HUES64 (cell line): ENCODE results near the gene CLEC20A.

Source experiments
- H3K27ac ChIP-seq: 2 replicates; pipeline ENCODE4 v1.7.0; 2013; ENCODE audit warnings: low read depth, low read length, inconsistent platforms
- H3K27me3 ChIP-seq: 2 replicates; pipeline ENCODE4 v1.6.1; 2013; ENCODE audit warnings: mild to moderate bottlenecking, low read length; ENCODE audit not compliant: insufficient read depth
- H3K36me3 ChIP-seq: 2 replicates; pipeline ENCODE4 v1.6.1; 2013; ENCODE audit warnings: mild to moderate bottlenecking, low read length; ENCODE audit not compliant: insufficient read depth
- H3K4me1 ChIP-seq: 2 replicates; pipeline ENCODE4 v1.6.1; 2013; ENCODE audit warnings: mild to moderate bottlenecking, low read length, moderate library complexity; ENCODE audit not compliant: insufficient read depth
- H3K4me3 ChIP-seq: 2 replicates; pipeline ENCODE4 v1.5.1; 2013; ENCODE audit warnings: mild to moderate bottlenecking, low read length, moderate library complexity
- H3K9ac ChIP-seq: 2 replicates; pipeline ENCODE4 v1.6.1; 2013; ENCODE audit warnings: mild to moderate bottlenecking, low read depth, low read length
- H3K9me3 ChIP-seq: 2 replicates; pipeline ENCODE4 v1.6.1; 2013; ENCODE audit warnings: low read depth, low read length; ENCODE audit not compliant: insufficient read depth
- WGBS: fragments of 150-250, 120-280 bp; methylation state at CpG from one replicate; pipeline ENCODE4 v1.1.7; 2013; ENCODE audit warnings: missing lambda C conversion rate; 5-methylcytosine and 5-hydroxymethylcytosine counted together

CLEC20A gene

GRCh38 chr1:178537382-178538090, 40.8 kb upstream of the CLEC20A start:
- 88% methylated on average over 20 of the region's 20 CpGs for WGBS
- no peaks in the 10 kb centered on the region for H3K9me3 ChIP-seq
- H3K27me3 ChIP-seq, result no peaks in the 10 kb centered on the region
- H3K4me1 ChIP-seq, result no peaks in the 10 kb centered on the region
- H3K9ac ChIP-seq, result no peak overlapping the region
- no peak overlapping the region for H3K4me3 ChIP-seq
- no peaks in the 10 kb centered on the region for H3K36me3 ChIP-seq
- H3K27ac ChIP-seq, result no peak overlapping the region

DNA sequence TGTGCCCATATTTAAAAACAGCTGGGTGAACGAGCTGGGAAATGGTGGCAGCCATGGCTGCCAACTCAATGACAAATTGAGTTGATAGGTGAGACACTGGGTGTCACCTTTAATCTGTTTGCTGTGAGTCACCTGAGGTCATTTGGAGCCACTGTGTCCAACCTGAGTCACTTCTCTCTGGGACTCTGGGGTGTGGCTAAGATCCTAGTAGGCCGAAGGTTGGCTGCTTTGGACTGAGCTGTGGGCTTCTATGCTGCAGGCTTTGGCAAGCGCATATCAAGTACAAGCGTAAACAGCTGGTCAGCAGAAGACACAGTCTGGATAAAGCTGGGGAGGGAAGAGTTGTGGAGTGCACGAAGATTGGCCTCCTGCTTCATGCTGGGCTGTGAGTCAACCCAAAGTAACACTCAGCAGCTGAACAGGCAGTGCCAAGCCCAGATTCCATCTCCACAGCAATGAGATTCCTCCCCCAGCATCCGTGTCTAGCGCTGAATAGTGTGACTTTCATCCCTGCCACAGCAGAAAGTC, 40.1 kb upstream of the CLEC20A start:
- Histone ChIP-seq H3K27ac (no peak overlapping the region), H3K9me3 (no peaks in the 10 kb centered on the region), H3K36me3 (no peaks in the 10 kb centered on the region), H3K4me1 (no peaks in the 10 kb centered on the region), H3K27me3 (no peaks in the 10 kb centered on the region), H3K4me3 (no peak overlapping the region), H3K9ac (no peak overlapping the region)
- 78% methylated on average over 7 of the region's 7 CpGs for WGBS

DNA sequence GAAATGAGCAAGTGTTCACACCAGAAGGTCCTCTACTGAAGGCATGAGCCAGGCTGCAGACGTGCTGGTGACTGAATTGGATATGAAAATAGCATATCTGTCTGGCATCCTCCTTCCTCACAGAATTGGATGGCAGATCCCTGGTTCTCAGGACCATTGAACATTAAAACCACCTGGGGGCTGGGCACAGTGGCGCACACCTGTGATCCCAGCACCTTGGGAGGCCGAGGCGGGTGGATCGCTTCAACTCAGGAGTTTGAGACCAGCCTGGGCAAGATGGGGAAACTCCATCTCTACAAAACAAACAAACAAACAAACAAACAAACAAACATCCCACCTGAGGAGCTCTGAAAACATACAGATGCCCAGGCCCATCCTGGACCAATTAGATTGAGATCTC, 39.6 kb upstream of the CLEC20A start:
- Histone ChIP-seq H3K27me3 (no peaks in the 10 kb centered on the region), H3K9ac (no peak overlapping the region), H3K4me3 (no peak overlapping the region), H3K9me3 (no peaks in the 10 kb centered on the region), H3K27ac (no peak overlapping the region), H3K36me3 (no peaks in the 10 kb centered on the region), H3K4me1 (no peaks in the 10 kb centered on the region)
- 98% methylated on average over 5 of the region's 5 CpGs for WGBS

GRCh38 chr1:178534137-178534868, 37.5 kb upstream of the CLEC20A start:
- no peaks in the 10 kb centered on the region; the same call in 1 of the 2 replicates for H3K4me1 ChIP-seq
- 91% methylated on average over 9 of the region's 9 CpGs for WGBS
- H3K36me3 ChIP-seq, result no peaks in the 10 kb centered on the region
- H3K4me3 ChIP-seq, result no peak overlapping the region
- H3K9me3 ChIP-seq, result no peaks in the 10 kb centered on the region
- no peaks in the 10 kb centered on the region for H3K27me3 ChIP-seq
- H3K9ac ChIP-seq, result no peak overlapping the region
- no peak overlapping the region for H3K27ac ChIP-seq

DNA sequence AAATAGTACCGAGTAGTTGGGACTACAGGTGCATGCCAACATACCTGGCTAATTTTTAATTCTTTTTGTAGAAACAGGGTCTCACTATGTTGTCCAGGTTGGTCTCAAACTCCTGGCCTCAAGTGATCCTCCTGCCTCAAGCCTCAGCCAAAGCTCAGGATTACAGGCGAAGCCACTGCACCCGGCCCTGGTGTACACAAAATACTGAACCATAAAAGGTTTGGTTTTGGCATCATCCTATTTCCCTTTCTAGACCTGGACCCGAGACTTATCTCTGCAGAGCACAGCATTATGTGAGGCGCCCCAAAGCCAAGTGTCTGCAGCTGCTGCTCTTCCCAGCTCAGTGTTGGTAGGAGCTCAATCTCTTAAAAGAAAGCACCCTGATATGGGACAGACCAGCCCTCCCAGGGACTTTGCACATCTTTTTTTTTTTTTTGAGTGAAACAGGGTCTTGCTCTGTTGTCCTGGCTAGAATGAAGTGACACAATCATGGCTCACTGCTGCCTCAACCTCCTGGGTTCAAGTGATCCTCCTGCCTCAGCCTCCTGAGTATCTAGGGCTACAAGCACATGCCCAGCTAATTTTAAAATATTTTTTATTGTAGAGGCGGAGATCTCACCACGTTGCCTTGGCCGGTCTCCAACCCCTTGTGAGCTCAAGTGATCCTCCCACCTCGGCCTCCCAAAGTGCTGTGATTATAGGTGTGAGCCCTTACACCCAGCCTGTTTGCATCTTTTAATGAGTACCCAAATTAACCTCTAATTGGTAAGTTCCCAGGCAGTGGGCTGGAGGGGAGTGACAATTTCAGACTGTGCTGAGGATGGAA, 36.6 kb upstream of the CLEC20A start:
- no peaks in the 10 kb centered on the region for H3K27me3 ChIP-seq
- no peak overlapping the region for H3K4me3 ChIP-seq
- no peak overlapping the region for H3K9ac ChIP-seq
- H3K4me1 ChIP-seq, result no peaks in the 10 kb centered on the region; the same call in 1 of the 2 replicates
- H3K27ac ChIP-seq, result no peak overlapping the region
- WGBS, result 93% methylated on average over 8 of the region's 9 CpGs
- H3K9me3 ChIP-seq, result no peaks in the 10 kb centered on the region
- H3K36me3 ChIP-seq, result no peaks in the 10 kb centered on the region

GRCh38 chr1:178532392-178532791, 35.6 kb upstream of the CLEC20A start:
- Histone ChIP-seq H3K9ac (no peak overlapping the region; the same call in 1 of the 2 replicates), H3K4me3 (no peak overlapping the region), H3K4me1 (no peaks in the 10 kb centered on the region; the same call in 1 of the 2 replicates), H3K9me3 (no peaks in the 10 kb centered on the region), H3K27me3 (no peaks in the 10 kb centered on the region), H3K27ac (no peak overlapping the region), H3K36me3 (no peaks in the 10 kb centered on the region)
- WGBS, result 20% methylated on average over 13 of the region's 13 CpGs

- Histone ChIP-seq H3K4me1 (no peaks in the 10 kb centered on the region; the same call in 1 of the 2 replicates), H3K9me3 (no peaks in the 10 kb centered on the region), H3K27ac (no peak overlapping the region), H3K27me3 (no peaks in the 10 kb centered on the region), H3K9ac (no peak overlapping the region), H3K4me3 (no peak overlapping the region), H3K36me3 (no peaks in the 10 kb centered on the region)
- 90% methylated on average over 10 of the region's 10 CpGs for WGBS
Observed at GRCh38 chr1:178531887-178532286, 35.1 kb upstream of the CLEC20A start.

DNA sequence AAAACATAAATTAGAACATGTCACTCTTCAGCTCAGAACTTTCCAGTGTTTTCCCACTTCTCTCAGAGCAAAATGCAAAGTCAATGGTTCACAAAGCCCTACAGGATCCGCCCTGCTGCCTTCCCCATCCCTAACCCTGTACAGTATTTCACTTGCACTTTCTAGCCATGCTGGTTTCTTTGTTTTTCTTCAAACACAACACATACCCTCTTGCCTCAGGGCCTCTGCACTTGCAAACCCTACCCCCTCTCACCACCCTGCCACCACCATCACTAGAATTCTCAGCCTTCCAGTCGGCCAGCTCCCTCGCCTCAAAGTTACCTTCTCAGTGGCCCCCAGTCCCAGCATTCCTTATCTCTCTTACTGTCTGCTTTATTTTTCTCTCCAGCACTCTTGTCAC, 33.7 kb upstream of the CLEC20A start:
- WGBS, result 85% methylated on average over 3 of the region's 3 CpGs
- Histone ChIP-seq H3K27ac (no peak overlapping the region), H3K27me3 (no peaks in the 10 kb centered on the region), H3K4me1 (no peaks in the 10 kb centered on the region; the same call in 1 of the 2 replicates), H3K36me3 (no peaks in the 10 kb centered on the region), H3K4me3 (no peak overlapping the region), H3K9me3 (no peaks in the 10 kb centered on the region), H3K9ac (no peak overlapping the region)

DNA sequence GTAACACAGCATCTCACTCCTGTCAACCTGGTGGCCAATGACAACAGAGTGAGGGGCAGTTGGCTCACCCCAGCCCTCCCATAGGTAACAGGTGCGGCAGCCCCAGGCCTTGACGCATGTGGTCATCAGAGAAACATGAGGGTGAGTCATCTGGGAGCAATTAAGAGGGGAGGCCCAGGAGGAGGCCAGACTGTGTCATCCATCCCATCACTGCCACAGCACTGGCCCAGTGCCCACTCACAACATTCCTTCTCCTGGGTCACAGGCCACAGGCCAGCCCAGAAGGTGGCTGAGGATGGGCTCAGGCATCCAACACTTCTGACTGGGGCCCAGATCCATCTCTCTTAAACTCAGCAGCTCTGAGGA, 33.3 kb upstream of the CLEC20A start:
- Histone ChIP-seq H3K4me1 (no peaks in the 10 kb centered on the region; the same call in 1 of the 2 replicates), H3K9ac (no peak overlapping the region), H3K27me3 (no peaks in the 10 kb centered on the region), H3K9me3 (no peaks in the 10 kb centered on the region), H3K27ac (no peak overlapping the region), H3K36me3 (no peaks in the 10 kb centered on the region), H3K4me3 (no peak overlapping the region)
- 82% methylated on average over 2 of the region's 2 CpGs for WGBS

DNA sequence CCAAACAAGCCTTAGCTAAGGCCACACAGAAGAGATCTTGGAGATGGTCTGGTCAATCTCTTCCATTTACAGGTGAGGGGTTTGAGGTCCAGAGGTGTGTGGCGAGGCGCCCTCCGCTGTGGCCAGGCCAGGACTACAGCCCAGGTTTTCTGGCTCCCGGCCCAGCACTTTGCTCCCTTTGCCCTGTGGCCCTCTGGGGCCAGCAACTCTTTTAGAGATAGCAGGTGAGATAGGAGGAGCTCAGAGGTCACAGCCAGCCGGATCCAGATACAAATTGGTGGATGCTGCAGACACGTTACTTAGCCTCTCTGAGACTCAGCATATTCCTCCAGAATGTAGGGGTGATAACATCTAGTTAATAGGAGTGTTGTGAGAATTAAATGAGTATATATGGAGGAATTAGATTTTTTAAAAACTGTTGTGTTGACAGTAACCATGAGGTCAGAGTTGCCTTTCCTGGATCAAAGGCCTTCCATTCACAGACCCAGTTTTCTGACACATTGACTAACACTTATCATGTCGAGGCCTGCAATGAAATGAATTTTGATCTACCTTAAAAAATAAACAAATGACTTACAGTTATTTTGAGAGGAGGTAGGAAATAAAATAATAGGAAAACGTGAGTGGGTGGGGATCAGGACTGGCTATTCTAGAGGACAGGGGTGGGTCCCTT, 32.7 kb upstream of the CLEC20A start:
- H3K36me3 ChIP-seq, result no peaks in the 10 kb centered on the region
- no peak overlapping the region for H3K4me3 ChIP-seq
- H3K4me1 ChIP-seq, result no peaks in the 10 kb centered on the region; the same call in 1 of the 2 replicates
- no peaks in the 10 kb centered on the region for H3K9me3 ChIP-seq
- WGBS, result 86% methylated on average over 8 of the region's 8 CpGs
- no peak overlapping the region for H3K9ac ChIP-seq
- H3K27ac ChIP-seq, result no peak overlapping the region
- no peaks in the 10 kb centered on the region for H3K27me3 ChIP-seq
